Measurements from ENCODE around the gene C19orf33. TPM values are rescaled to one million over a fixed set of nuclear protein-coding genes. Genes with fewer than 3 reads are reported as not detected.
"Not testable (repeated sequence)": the region's sequence is repeated elsewhere in the genome, so short reads cannot be mapped to it uniquely, and the experiment has no call there.

Gene C19orf33
- total RNA-seq (100 to 1,000 TPM in 1 of 2 donors, 10 to 100 TPM in 1; 63.2 to 120 TPM), polyA plus RNA-seq (ENCODE audit: insufficient read length in 6 of 6) (10 to 100 TPM; 14.4 to 35.7 (median 23.2) TPM)
- long read RNA-seq, donor 1, transcript C19orf33-202 (4 exons, 520 nt) = minor isoform, 13 of 59 reads
- long read RNA-seq, donor 1, transcript C19orf33-201 (4 exons, 467 nt) = major isoform, 41 of 59 reads
- long read RNA-seq, donor 1, partial matches to known transcripts = 0 of 59 reads
- long read RNA-seq, donor 1, other reads (novel, unspliced or antisense) = 0 of 59 reads
- long read RNA-seq, donor 2, transcript C19orf33-203 (3 exons, 462 nt) = minor isoform, 5 of 19 reads
- long read RNA-seq, donor 2, transcript C19orf33-201 (4 exons, 467 nt) = major isoform, 11 of 19 reads
- long read RNA-seq, donor 2, partial matches to known transcripts = 0 of 19 reads
- long read RNA-seq, donor 2, other reads (novel, unspliced or antisense) = 0 of 19 reads
- long read RNA-seq, donor 3, transcript C19orf33-201 (4 exons, 467 nt) = major isoform, 10 of 16 reads
- long read RNA-seq, donor 3, partial matches to known transcripts = 0 of 16 reads
- long read RNA-seq, donor 3, other reads (novel, unspliced or antisense) = 0 of 16 reads
- long read RNA-seq, donor 4, transcript C19orf33-203 (3 exons, 462 nt) = minor isoform, 6 of 195 reads
- long read RNA-seq, donor 4, transcript C19orf33-202 (4 exons, 520 nt) = minor isoform, 31 of 195 reads
- long read RNA-seq, donor 4, transcript C19orf33-201 (4 exons, 467 nt) = major isoform, 154 of 195 reads
- long read RNA-seq, donor 4, partial matches to known transcripts = 0 of 195 reads
- long read RNA-seq, donor 4, other reads (novel, unspliced or antisense) = 3 of 195 reads
- long read RNA-seq, donor 5, transcript C19orf33-202 (4 exons, 520 nt) = minor isoform, 6 of 35 reads
- long read RNA-seq, donor 5, transcript C19orf33-201 (4 exons, 467 nt) = major isoform, 23 of 35 reads
- long read RNA-seq, donor 5, transcript C19orf33-203 (3 exons, 462 nt) = minor isoform, 5 of 35 reads
- long read RNA-seq, donor 5, partial matches to known transcripts = 0 of 35 reads
- long read RNA-seq, donor 5, other reads (novel, unspliced or antisense) = 0 of 35 reads
- long read RNA-seq, donor 6, transcript C19orf33-202 (4 exons, 520 nt) = minor isoform, 6 of 28 reads
- long read RNA-seq, donor 6, transcript C19orf33-201 (4 exons, 467 nt) = major isoform, 22 of 28 reads
- long read RNA-seq, donor 6, partial matches to known transcripts = 0 of 28 reads
- long read RNA-seq, donor 6, other reads (novel, unspliced or antisense) = 0 of 28 reads
- long read RNA-seq, donor 7, transcript C19orf33-201 (4 exons, 467 nt) = major isoform, 18 of 26 reads
- long read RNA-seq, donor 7, partial matches to known transcripts = 0 of 26 reads
- long read RNA-seq, donor 7, other reads (novel, unspliced or antisense) = 0 of 26 reads
- long read RNA-seq, donor 8, transcript C19orf33-201 (4 exons, 467 nt) = major isoform, 10 of 14 reads
- long read RNA-seq, donor 8, partial matches to known transcripts = 0 of 14 reads
- long read RNA-seq, donor 8, other reads (novel, unspliced or antisense) = 0 of 14 reads
- long read RNA-seq, donor 9 = 0 reads
- long read RNA-seq, donor 10, transcript C19orf33-202 (4 exons, 520 nt) = minor isoform, 11 of 103 reads
- long read RNA-seq, donor 10, transcript C19orf33-201 (4 exons, 467 nt) = major isoform, 87 of 103 reads
- long read RNA-seq, donor 10, partial matches to known transcripts = 1 of 103 reads
- long read RNA-seq, donor 10, other reads (novel, unspliced or antisense) = 0 of 103 reads
- long read RNA-seq, donor 11 = 0 reads
- long read RNA-seq, donor 12, transcript C19orf33-202 (4 exons, 520 nt) = minor isoform, 11 of 27 reads
- long read RNA-seq, donor 12, transcript C19orf33-201 (4 exons, 467 nt) = major isoform, 14 of 27 reads
- long read RNA-seq, donor 12, partial matches to known transcripts = 0 of 27 reads
- long read RNA-seq, donor 12, other reads (novel, unspliced or antisense) = 0 of 27 reads

GRCh38 chr19:38303517-38304351 is at the start of gene C19orf33:
Gene C19orf33, plus strand, starts transcription at chr19:38304251. Its CDS starts 11 bp downstream, at chr19:38304262.
- peak within 1 kb of the TSS; percentile 25 to 44 for H3K4me3 ChIP-seq
- H3K9me3 ChIP-seq = no peaks in the 10 kb centered on the region
- peaks cover 0 to 46% of the 10 kb centered on the region in 2 donors for H3K36me3 ChIP-seq
- intact Hi-C loops (cut with DNase I) = no loop called here
- peak within 1 kb of the TSS; percentile 64 to 70 for H3K27ac ChIP-seq
- DNase-seq = peak in 3 of 4 donors; percentile 56 to 88 (median 78)
- peaks cover 5 to 14% of the 10 kb centered on the region in 2 donors for H3K4me1 ChIP-seq
- peak; percentile 90 for ATAC-seq
- TF ChIP-seq, protein P1, sequence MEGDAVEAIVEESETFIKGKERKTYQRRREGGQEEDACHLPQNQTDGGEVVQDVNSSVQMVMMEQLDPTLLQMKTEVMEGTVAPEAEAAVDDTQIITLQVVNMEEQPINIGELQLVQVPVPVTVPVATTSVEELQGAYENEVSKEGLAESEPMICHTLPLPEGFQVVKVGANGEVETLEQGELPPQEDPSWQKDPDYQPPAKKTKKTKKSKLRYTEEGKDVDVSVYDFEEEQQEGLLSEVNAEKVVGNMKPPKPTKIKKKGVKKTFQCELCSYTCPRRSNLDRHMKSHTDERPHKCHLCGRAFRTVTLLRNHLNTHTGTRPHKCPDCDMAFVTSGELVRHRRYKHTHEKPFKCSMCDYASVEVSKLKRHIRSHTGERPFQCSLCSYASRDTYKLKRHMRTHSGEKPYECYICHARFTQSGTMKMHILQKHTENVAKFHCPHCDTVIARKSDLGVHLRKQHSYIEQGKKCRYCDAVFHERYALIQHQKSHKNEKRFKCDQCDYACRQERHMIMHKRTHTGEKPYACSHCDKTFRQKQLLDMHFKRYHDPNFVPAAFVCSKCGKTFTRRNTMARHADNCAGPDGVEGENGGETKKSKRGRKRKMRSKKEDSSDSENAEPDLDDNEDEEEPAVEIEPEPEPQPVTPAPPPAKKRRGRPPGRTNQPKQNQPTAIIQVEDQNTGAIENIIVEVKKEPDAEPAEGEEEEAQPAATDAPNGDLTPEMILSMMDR (IDR thresholded peaks at IDR 0.05) = no peak
- H3K27me3 ChIP-seq = no peaks in the 10 kb centered on the region

DNA sequence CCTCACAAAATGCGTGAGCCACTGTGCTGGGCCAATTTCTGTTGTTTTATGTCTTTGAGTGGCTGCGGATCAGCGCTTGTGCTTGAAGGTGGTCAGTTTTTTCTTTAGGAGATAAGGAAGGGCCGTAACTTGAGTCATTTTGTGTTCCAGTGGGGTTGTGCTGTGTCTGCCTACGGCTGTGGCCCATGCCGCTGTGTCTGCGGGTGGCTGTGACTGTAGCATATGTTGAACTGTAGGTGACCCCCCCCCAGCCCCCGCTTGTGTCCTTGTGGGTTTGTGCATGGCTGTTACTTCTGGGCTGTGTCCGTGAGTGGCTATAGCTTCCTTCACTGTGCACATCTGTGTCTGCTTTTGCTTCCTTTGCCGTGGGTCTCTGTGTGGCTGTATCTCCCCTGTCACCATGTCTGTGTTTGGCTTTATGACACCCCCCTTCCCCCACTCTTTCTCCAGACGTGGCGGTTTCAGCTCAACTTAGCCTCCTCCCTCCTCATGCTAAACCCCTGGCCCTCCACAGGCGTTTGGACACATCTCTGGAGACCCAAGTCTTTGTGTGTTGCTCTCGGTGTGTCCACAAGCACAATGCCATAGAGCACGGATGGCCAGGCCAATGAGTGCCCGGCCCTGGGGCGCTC is 48.6 kb upstream of the C19orf33 start:
- peak in 1 of 4 donors; percentile 43 for DNase-seq
- Histone ChIP-seq H3K9me3 (no peaks in the 10 kb centered on the region), H3K36me3 (no peaks in the 10 kb centered on the region), H3K4me1 (peaks cover 5 to 37% of the 10 kb centered on the region in 2 donors), H3K4me3 (peak overlapping the region; percentile 33 to 36), H3K27me3 (peaks cover 5 to 44% of the 10 kb centered on the region in 2 donors), H3K27ac (peak overlapping the region; percentile 48 to 67)
- TF ChIP-seq, protein P1 (IDR thresholded peaks at IDR 0.05) = no peak
- intact Hi-C loops (cut with DNase I) = no loop called here
- no peak for ATAC-seq

DNA sequence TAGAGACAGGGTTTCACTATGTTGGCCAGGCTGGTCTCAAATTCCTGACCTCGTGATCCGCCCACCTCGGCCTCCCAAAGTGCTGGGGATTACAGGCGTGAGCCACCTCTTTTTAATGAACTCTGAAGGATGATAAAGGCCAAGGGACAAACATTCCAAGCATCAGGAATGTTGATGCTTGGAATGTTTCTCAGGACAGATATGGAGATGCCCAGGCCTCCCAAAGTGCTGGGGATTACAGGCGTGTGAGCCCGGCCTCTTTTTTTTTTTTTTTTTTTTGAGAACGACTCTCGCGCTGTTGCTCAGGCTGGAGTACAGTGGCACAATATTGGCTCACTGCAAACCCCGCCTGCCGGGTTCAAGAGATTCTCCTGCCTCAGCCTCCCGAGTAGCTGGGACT is 42.1 kb upstream of the C19orf33 start:
- Histone ChIP-seq H3K4me1 (peaks cover 12 to 35% of the 10 kb centered on the region in 2 donors), H3K27me3 (peaks cover 0 to 20% of the 10 kb centered on the region in 2 donors)
- intact Hi-C loops (cut with DNase I); H3K27ac ChIP-seq; H3K36me3 ChIP-seq; H3K9me3 ChIP-seq; H3K4me3 ChIP-seq; ATAC-seq; DNase-seq: not testable (repeated sequence)

GRCh38 chr19:38262585-38263268 is 41.3 kb upstream of the C19orf33 start:
- Histone ChIP-seq H3K27me3 (peaks cover 0 to 12% of the 10 kb centered on the region in 2 donors), H3K4me3 (no peak overlapping the region), H3K27ac (no peak overlapping the region), H3K9me3 (no peaks in the 10 kb centered on the region), H3K36me3 (no peaks in the 10 kb centered on the region), H3K4me1 (peaks cover 14 to 43% of the 10 kb centered on the region in 2 donors)
- TF ChIP-seq, protein P1 (IDR thresholded peaks at IDR 0.05) = no peak
- ATAC-seq = no peak
- intact Hi-C loops (cut with DNase I) = no loop called here
- DNase-seq = no peak

All from left lung (tissue), 14 donors.